WERI-Rb-1 (cell line): ENCODE results near the gene MYCBPAP.

Experiments used
- DNase-seq: peaks from one replicate; pipeline ENCODE4 v3.0.0-alpha.2; 2020
- H3K27ac ChIP-seq: fragments of 250-450 bp; sonication (Bioruptor Pico); 2 replicates; pipeline ENCODE4 v1.5.1; 2020; ENCODE audit warnings: mild to moderate bottlenecking, moderate library complexity
- H3K27me3 ChIP-seq: fragments of 250-450 bp; sonication (Bioruptor Pico); 2 replicates; pipeline ENCODE4 v1.5.1; 2021; ENCODE audit warnings: mild to moderate bottlenecking, low read depth, moderate library complexity; ENCODE audit not compliant: insufficient read depth, severe bottlenecking
- H3K36me3 ChIP-seq: fragments of 250-450 bp; sonication (Bioruptor Pico); 2 replicates; pipeline ENCODE4 v1.5.1; 2020; ENCODE audit warnings: mild to moderate bottlenecking, moderate library complexity
- H3K4me3 ChIP-seq: 2 replicates; pipeline ENCODE4 v1.5.1; 2011; ENCODE audit warnings: low read depth, mild to moderate bottlenecking, control low read depth, low read length
- H3K9me3 ChIP-seq: fragments of 250-450 bp; sonication (Bioruptor Pico); 2 replicates; pipeline ENCODE4 v1.5.1; 2021; ENCODE audit warnings: mild to moderate bottlenecking, moderate library complexity; ENCODE audit not compliant: severe bottlenecking
- TF ChIP-seq, protein P1 (sequence below): IDR thresholded peaks from 2 replicates; pipeline ENCODE4 v1.5.1; 2011; ENCODE audit warnings: low read depth, mild to moderate bottlenecking, control low read depth, inconsistent platforms, low read length

The MYCBPAP gene

DNA sequence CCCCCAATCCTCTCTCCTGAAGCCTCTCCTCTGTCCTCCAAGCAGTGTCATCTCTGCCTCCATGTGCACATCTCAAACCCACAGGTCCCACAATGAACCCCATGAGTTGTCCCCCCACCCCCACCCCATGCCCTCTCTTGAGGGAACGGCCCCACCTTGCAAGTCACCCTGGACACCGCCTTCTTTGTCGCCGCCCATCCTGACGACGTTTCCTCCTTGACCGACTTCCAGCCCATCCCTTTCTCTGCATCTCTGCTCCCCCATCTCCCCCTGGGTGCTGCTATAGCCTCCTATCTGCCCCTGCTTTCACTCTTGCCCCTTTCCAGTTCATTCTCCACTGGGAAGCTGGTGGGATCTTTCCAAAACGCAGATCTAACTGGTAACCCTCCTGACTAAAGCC is 37.1 kb downstream of the MYCBPAP start:
- H3K27me3 ChIP-seq = no peaks in the 10 kb centered on the region
- H3K36me3 ChIP-seq = peaks cover 2% of the 10 kb centered on the region
- DNase-seq = no peak
- no peak overlapping the region for H3K27ac ChIP-seq
- H3K4me3 ChIP-seq = no peak overlapping the region
- TF ChIP-seq, protein P1, sequence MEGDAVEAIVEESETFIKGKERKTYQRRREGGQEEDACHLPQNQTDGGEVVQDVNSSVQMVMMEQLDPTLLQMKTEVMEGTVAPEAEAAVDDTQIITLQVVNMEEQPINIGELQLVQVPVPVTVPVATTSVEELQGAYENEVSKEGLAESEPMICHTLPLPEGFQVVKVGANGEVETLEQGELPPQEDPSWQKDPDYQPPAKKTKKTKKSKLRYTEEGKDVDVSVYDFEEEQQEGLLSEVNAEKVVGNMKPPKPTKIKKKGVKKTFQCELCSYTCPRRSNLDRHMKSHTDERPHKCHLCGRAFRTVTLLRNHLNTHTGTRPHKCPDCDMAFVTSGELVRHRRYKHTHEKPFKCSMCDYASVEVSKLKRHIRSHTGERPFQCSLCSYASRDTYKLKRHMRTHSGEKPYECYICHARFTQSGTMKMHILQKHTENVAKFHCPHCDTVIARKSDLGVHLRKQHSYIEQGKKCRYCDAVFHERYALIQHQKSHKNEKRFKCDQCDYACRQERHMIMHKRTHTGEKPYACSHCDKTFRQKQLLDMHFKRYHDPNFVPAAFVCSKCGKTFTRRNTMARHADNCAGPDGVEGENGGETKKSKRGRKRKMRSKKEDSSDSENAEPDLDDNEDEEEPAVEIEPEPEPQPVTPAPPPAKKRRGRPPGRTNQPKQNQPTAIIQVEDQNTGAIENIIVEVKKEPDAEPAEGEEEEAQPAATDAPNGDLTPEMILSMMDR = no peak
- no peaks in the 10 kb centered on the region for H3K9me3 ChIP-seq

GRCh38 chr17:50546701-50547034 is 38.4 kb downstream of the MYCBPAP start:
- TF ChIP-seq, protein P1 = no peak
- H3K27me3 ChIP-seq = no peaks in the 10 kb centered on the region
- no peak overlapping the region for H3K4me3 ChIP-seq
- H3K36me3 ChIP-seq = peaks cover 6% of the 10 kb centered on the region
- DNase-seq = no peak
- H3K27ac ChIP-seq = no peak overlapping the region
- no peaks in the 10 kb centered on the region for H3K9me3 ChIP-seq

GRCh38 chr17:50547035-50547735 is 38.9 kb downstream of the MYCBPAP start, which contains the start of gene SPATA20:
SPATA20 (plus strand) TSS chr17:50547174; CDS start chr17:50547209, 35 bp downstream.
- DNase-seq = peak; percentile 96
- TF ChIP-seq, protein P1 = peak; percentile 100
- Histone ChIP-seq H3K27ac (peak within 1 kb of the TSS; percentile 77), H3K4me3 (peak within 1 kb of the TSS; percentile 37), H3K9me3 (no peaks in the 10 kb centered on the region), H3K36me3 (peaks cover 6% of the 10 kb centered on the region), H3K27me3 (no peaks in the 10 kb centered on the region)

- H3K9me3 ChIP-seq = no peaks in the 10 kb centered on the region
- H3K27ac ChIP-seq = peak overlapping the region; percentile 77
- DNase-seq = no peak
- H3K27me3 ChIP-seq = no peaks in the 10 kb centered on the region
- peaks cover 6% of the 10 kb centered on the region for H3K36me3 ChIP-seq
- TF ChIP-seq, protein P1 = no peak
- no peak overlapping the region for H3K4me3 ChIP-seq
Observed at GRCh38 chr17:50547736-50548083, 39.5 kb downstream of the MYCBPAP start.

- H3K36me3 ChIP-seq = peaks cover 6% of the 10 kb centered on the region
- H3K27ac ChIP-seq = no peak overlapping the region
- TF ChIP-seq, protein P1 = no peak
- no peaks in the 10 kb centered on the region for H3K9me3 ChIP-seq
- no peak overlapping the region for H3K4me3 ChIP-seq
- no peaks in the 10 kb centered on the region for H3K27me3 ChIP-seq
- no peak for DNase-seq
Observed at GRCh38 chr17:50548831-50549230, 40.6 kb downstream of the MYCBPAP start.
